Liver (tissue), 9 donors: ENCODE data around the gene HAND2. TPM values are rescaled to one million over a fixed set of nuclear protein-coding genes. Genes with fewer than 3 reads are reported as not detected.

Experiments
- DNase-seq: peaks from one replicate; pipeline ENCODE4 v3.0.0-alpha.2; 2017; ENCODE audit warnings: low spot score
- H3K27ac ChIP-seq, 2 donors: one replicate each; pipeline ENCODE4 v1.7.0; 2013; ENCODE audit warnings: inconsistent platforms in 2 of 2, low read length in 2 of 2, control low read depth in 1 of 2, low read depth in 1 of 2, mild to moderate bottlenecking in 1 of 2
- H3K27me3 ChIP-seq, 4 donors: one replicate each; pipeline versions ENCODE4 v1.6.1 to v1.7.0; 2013; ENCODE audit warnings: low read length in 3 of 4, inconsistent platforms in 1 of 4, mild to moderate bottlenecking in 1 of 4, moderate library complexity in 1 of 4; ENCODE audit not compliant: control insufficient read depth in 4 of 4, insufficient read depth in 4 of 4
- H3K36me3 ChIP-seq, 4 donors: one replicate each; pipeline versions ENCODE4 v1.6.1 to v1.7.0; 2013; ENCODE audit warnings: low read length in 3 of 4, mild to moderate bottlenecking in 3 of 4, low read depth in 1 of 4, moderate library complexity in 1 of 4; ENCODE audit not compliant: control insufficient read depth in 4 of 4, insufficient read depth in 3 of 4
- H3K4me1 ChIP-seq, 4 donors: one replicate each; pipeline versions ENCODE4 v1.6.1 to v1.7.0; 2013; ENCODE audit warnings: low read length in 3 of 4, mild to moderate bottlenecking in 3 of 4, moderate library complexity in 1 of 4; ENCODE audit not compliant: control insufficient read depth in 4 of 4, insufficient read depth in 4 of 4
- H3K4me3 ChIP-seq, 3 donors: one replicate each; pipeline versions ENCODE4 v1.6.1 to v1.7.0; 2013; ENCODE audit warnings: low read length in 3 of 3, control low read depth in 1 of 3, low read depth in 1 of 3, mild to moderate bottlenecking in 1 of 3
- H3K9ac ChIP-seq, 2 donors: one replicate each; pipeline ENCODE4 v1.7.0; 2013; ENCODE audit warnings: low read length in 2 of 2, mild to moderate bottlenecking in 2 of 2, moderate library complexity in 2 of 2, control low read depth in 1 of 2, low read depth in 1 of 2
- H3K9me3 ChIP-seq, 4 donors: one replicate each; pipeline versions ENCODE4 v1.6.1 to v1.7.0; 2013; ENCODE audit warnings: low read length in 3 of 4; ENCODE audit not compliant: control insufficient read depth in 4 of 4
- EGR1 ChIP-seq, 2 donors: IDR thresholded peaks; 2 replicates each; pipeline ENCODE4 v1.6.1; 2016 to 2018; ENCODE audit warnings: antibody characterized with exemption in 2 of 2, low read depth in 2 of 2
- FOXA1 ChIP-seq: IDR thresholded peaks from 2 replicates; pipeline ENCODE4 v1.6.1; 2016; ENCODE audit warnings: antibody characterized with exemption
- FOXA2 ChIP-seq: IDR thresholded peaks from 2 replicates; pipeline ENCODE4 v1.6.1; 2016; ENCODE audit warnings: antibody characterized with exemption
- GABPA ChIP-seq, 2 donors: IDR thresholded peaks in 1 of 2; conservative IDR thresholded peaks in 1 of 2; 2 replicates each; pipeline ENCODE4 v1.6.1; 2016; ENCODE audit warnings: antibody characterized with exemption in 2 of 2, mild to moderate bottlenecking in 1 of 2, moderate library complexity in 1 of 2
- HNF4A ChIP-seq, 2 donors: conservative IDR thresholded peaks; 2 replicates each; pipeline ENCODE4 v1.6.1; 2016; ENCODE audit warnings: antibody characterized with exemption in 2 of 2, mild to moderate bottlenecking in 2 of 2
- HNF4G ChIP-seq: IDR thresholded peaks from 2 replicates; pipeline ENCODE4 v1.6.1; 2016; ENCODE audit warnings: antibody characterized with exemption
- JUND ChIP-seq, 2 donors: IDR thresholded peaks; 2 replicates each; pipeline ENCODE4 v1.6.1; 2016; ENCODE audit warnings: antibody characterized with exemption in 2 of 2
- MAX ChIP-seq: IDR thresholded peaks from 2 replicates; pipeline ENCODE4 v1.6.1; 2016; ENCODE audit warnings: antibody characterized with exemption
- NR2F2 ChIP-seq: IDR thresholded peaks from 2 replicates; pipeline ENCODE4 v1.6.1; 2016; ENCODE audit warnings: antibody characterized with exemption
- RAD21 ChIP-seq, 2 donors: IDR thresholded peaks; 2 replicates each; pipeline ENCODE4 v1.6.1; 2016; ENCODE audit warnings: antibody characterized with exemption in 2 of 2, mild to moderate bottlenecking in 2 of 2
- REST ChIP-seq: IDR thresholded peaks from 2 replicates; pipeline ENCODE4 v1.6.1; 2016; ENCODE audit warnings: antibody characterized with exemption, mild to moderate bottlenecking
- RXRA ChIP-seq, 2 donors: IDR thresholded peaks; 2 replicates each; pipeline ENCODE4 v1.6.1; 2017 to 2018; ENCODE audit warnings: antibody characterized with exemption in 2 of 2, mild to moderate bottlenecking in 1 of 2
- SP1 ChIP-seq: IDR thresholded peaks from 2 replicates; pipeline ENCODE4 v1.6.1; 2018; ENCODE audit warnings: antibody characterized with exemption, mild to moderate bottlenecking
- TAF1 ChIP-seq: conservative IDR thresholded peaks from 2 replicates; pipeline ENCODE4 v1.6.1; 2016; ENCODE audit warnings: antibody characterized with exemption, mild to moderate bottlenecking
- YY1 ChIP-seq: IDR thresholded peaks from 2 replicates; pipeline ENCODE4 v1.6.1; 2016; ENCODE audit warnings: antibody characterized with exemption, mild to moderate bottlenecking
- polyA plus RNA-seq, 2 donors: library from polyadenylated mRNA; stranded (reverse) in 1 of 2; unstranded in 1 of 2; fragments of 200-250 nt in 1 of 2; fragments of >200 nt in 1 of 2; fragmentation: Nextera tagmentation in 1 of 2; extraction: Ambion mirVana in 1 of 2; gene quantifications; one replicate each; pipeline versions ENCODE4 v1.2.1 to v1.2.3, GENCODE V29; 2013 to 2015
- total RNA-seq, 2 donors: library from RNA; depleted of rRNA; stranded (reverse); fragments of >200 nt; gene quantifications; one replicate each; pipeline ENCODE4 v1.2.3, GENCODE V29; 2014
- TF ChIP-seq, protein P1 (sequence below): IDR thresholded peaks from 2 replicates; pipeline ENCODE4 v1.6.1; 2016; ENCODE audit warnings: antibody characterized with exemption
- TF ChIP-seq, protein P2 (sequence below): fragments of 150-350 bp; IDR thresholded peaks from 2 replicates; pipeline ENCODE4 v1.5.1; 2017; ENCODE audit warnings: improper control_type of control experiment, low read depth, low read length; ENCODE audit not compliant: missing input control
- TF ChIP-seq, protein P3 (sequence below): IDR thresholded peaks from 2 replicates; pipeline ENCODE4 v1.6.1; 2016; ENCODE audit warnings: antibody characterized with exemption
- donor health status: healthy.
- donor health status: healthy.
- donor health status: healthy.
- donor health status: healthy.
- donor health status: healthy.

HAND2 gene
- total and polyA plus RNA-seq, 4 donors, result 2.1 to 4.7 (median 3.7) TPM

- Histone ChIP-seq H3K9me3 (no peaks in the 10 kb centered on the region), H3K27me3 (peaks cover 2 to 15% (median 14%) of the 10 kb centered on the region in 4 donors), H3K4me1 (peaks cover 0 to 12% (median 4%) of the 10 kb centered on the region in 4 donors), H3K36me3 (no peaks in the 10 kb centered on the region), H3K27ac (no peak overlapping the region), H3K9ac (no peak overlapping the region), H3K4me3 (no peak overlapping the region)
- TF ChIP-seq YY1 (no peak), FOXA2 (no peak), HNF4A (conservative IDR thresholded peaks at IDR 0.05) (no peak), MAX (no peak), RXRA (IDR thresholded peaks at IDR 0.05) (no peak), HNF4G (no peak), REST (no peak), NR2F2 (no peak), RAD21 (IDR thresholded peaks at IDR 0.05) (no peak), FOXA1 (no peak), GABPA (IDR thresholded peaks at IDR 0.05 in 1 of 2, conservative IDR thresholded peaks at IDR 0.05 in 1 of 2) (no peak), TAF1 (no peak), SP1 (no peak), JUND (IDR thresholded peaks at IDR 0.05) (no peak), EGR1 (IDR thresholded peaks at IDR 0.05; ENCODE audit: low read depth in 2 of 2) (no peak)
- TF ChIP-seq, protein P1, sequence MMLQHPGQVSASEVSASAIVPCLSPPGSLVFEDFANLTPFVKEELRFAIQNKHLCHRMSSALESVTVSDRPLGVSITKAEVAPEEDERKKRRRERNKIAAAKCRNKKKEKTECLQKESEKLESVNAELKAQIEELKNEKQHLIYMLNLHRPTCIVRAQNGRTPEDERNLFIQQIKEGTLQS, result no peak
- TF ChIP-seq, protein P2, sequence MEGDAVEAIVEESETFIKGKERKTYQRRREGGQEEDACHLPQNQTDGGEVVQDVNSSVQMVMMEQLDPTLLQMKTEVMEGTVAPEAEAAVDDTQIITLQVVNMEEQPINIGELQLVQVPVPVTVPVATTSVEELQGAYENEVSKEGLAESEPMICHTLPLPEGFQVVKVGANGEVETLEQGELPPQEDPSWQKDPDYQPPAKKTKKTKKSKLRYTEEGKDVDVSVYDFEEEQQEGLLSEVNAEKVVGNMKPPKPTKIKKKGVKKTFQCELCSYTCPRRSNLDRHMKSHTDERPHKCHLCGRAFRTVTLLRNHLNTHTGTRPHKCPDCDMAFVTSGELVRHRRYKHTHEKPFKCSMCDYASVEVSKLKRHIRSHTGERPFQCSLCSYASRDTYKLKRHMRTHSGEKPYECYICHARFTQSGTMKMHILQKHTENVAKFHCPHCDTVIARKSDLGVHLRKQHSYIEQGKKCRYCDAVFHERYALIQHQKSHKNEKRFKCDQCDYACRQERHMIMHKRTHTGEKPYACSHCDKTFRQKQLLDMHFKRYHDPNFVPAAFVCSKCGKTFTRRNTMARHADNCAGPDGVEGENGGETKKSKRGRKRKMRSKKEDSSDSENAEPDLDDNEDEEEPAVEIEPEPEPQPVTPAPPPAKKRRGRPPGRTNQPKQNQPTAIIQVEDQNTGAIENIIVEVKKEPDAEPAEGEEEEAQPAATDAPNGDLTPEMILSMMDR, result no peak
- TF ChIP-seq, protein P3, sequence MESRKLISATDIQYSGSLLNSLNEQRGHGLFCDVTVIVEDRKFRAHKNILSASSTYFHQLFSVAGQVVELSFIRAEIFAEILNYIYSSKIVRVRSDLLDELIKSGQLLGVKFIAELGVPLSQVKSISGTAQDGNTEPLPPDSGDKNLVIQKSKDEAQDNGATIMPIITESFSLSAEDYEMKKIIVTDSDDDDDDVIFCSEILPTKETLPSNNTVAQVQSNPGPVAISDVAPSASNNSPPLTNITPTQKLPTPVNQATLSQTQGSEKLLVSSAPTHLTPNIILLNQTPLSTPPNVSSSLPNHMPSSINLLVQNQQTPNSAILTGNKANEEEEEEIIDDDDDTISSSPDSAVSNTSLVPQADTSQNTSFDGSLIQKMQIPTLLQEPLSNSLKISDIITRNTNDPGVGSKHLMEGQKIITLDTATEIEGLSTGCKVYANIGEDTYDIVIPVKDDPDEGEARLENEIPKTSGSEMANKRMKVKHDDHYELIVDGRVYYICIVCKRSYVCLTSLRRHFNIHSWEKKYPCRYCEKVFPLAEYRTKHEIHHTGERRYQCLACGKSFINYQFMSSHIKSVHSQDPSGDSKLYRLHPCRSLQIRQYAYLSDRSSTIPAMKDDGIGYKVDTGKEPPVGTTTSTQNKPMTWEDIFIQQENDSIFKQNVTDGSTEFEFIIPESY, result no peak
- DNase-seq, result no peak
Observed at GRCh38 chr4:173513651-173514050, 16.4 kb downstream of the HAND2 start.
